SJSA1 (cell line): ENCODE measurements around the gene ZNF792. TPM values are rescaled to one million over a fixed set of nuclear protein-coding genes. Genes with fewer than 3 reads are reported as not detected.

Experiments used
- DNase-seq, 2 experiments: peaks; one replicate each; pipeline ENCODE4 v3.0.0-alpha.2; 2015 to 2020; ENCODE audit warnings: low spot score in 2 of 2, low read depth in 1 of 2
- H3K27ac ChIP-seq: fragments of 250-450 bp; sonication (Bioruptor Pico); 2 replicates; pipeline ENCODE4 v1.5.1; 2020; ENCODE audit warnings: mild to moderate bottlenecking, moderate library complexity
- H3K27me3 ChIP-seq: fragments of 250-450 bp; sonication (Bioruptor Pico); replicated peaks from 2 replicates; pipeline ENCODE4 v1.5.1; 2020; ENCODE audit warnings: mild to moderate bottlenecking, moderate library complexity
- H3K36me3 ChIP-seq: fragments of 250-450 bp; sonication (Bioruptor Pico); 2 replicates; pipeline ENCODE4 v1.5.1; 2020; ENCODE audit warnings: mild to moderate bottlenecking
- H3K4me1 ChIP-seq: fragments of 250-450 bp; sonication (Bioruptor Pico); replicated peaks from 2 replicates; pipeline ENCODE4 v1.6.1; 2021; ENCODE audit warnings: mild to moderate bottlenecking
- H3K4me3 ChIP-seq: fragments of 250-450 bp; sonication (Bioruptor Pico); 2 replicates; pipeline ENCODE4 v1.5.1; 2020; ENCODE audit warnings: mild to moderate bottlenecking
- H3K9me3 ChIP-seq: fragments of 250-450 bp; sonication (Bioruptor Pico); replicated peaks from 2 replicates; pipeline ENCODE4 v1.5.1; 2020; ENCODE audit warnings: mild to moderate bottlenecking
- total RNA-seq: library from RNA; depleted of rRNA; stranded (reverse); fragments of >200 nt; shearing (Covaris generic); gene quantifications from 2 replicates; pipeline ENCODE4 v1.2.3, GENCODE V29; 2014

The ZNF792 gene
- total RNA-seq, 1 experiment from 2014 or later = 4.8 TPM

GRCh38 chr19:34991542-34992333 is 27.7 kb upstream of the ZNF792 start:
- H3K9me3 ChIP-seq = no peaks in the 10 kb centered on the region
- no peaks in the 10 kb centered on the region for H3K27me3 ChIP-seq
- no peaks in the 10 kb centered on the region for H3K36me3 ChIP-seq
- peaks cover 9% of the 10 kb centered on the region for H3K4me1 ChIP-seq
- no peak overlapping the region for H3K27ac ChIP-seq
- H3K4me3 ChIP-seq = no peak overlapping the region
- no peak for DNase-seq

- Histone ChIP-seq H3K27me3 (no peaks in the 10 kb centered on the region), H3K9me3 (no peaks in the 10 kb centered on the region), H3K4me1 (peaks cover 9% of the 10 kb centered on the region), H3K4me3 (no peak overlapping the region), H3K36me3 (no peaks in the 10 kb centered on the region), H3K27ac (no peak overlapping the region)
- no peak for DNase-seq
Observed at GRCh38 chr19:34990578-34991192, 26.7 kb upstream of the ZNF792 start.

- Histone ChIP-seq H3K27me3 (no peaks in the 10 kb centered on the region), H3K36me3 (no peaks in the 10 kb centered on the region), H3K9me3 (no peaks in the 10 kb centered on the region), H3K4me3 (no peak overlapping the region), H3K27ac (no peak overlapping the region), H3K4me1 (no peaks in the 10 kb centered on the region)
- DNase-seq = no peak
Observed at GRCh38 chr19:34989298-34989697, 25.3 kb upstream of the ZNF792 start.

- Histone ChIP-seq H3K36me3 (no peaks in the 10 kb centered on the region), H3K4me1 (no peaks in the 10 kb centered on the region), H3K4me3 (no peak overlapping the region), H3K27ac (no peak overlapping the region), H3K9me3 (no peaks in the 10 kb centered on the region), H3K27me3 (no peaks in the 10 kb centered on the region)
- DNase-seq = no peak
Observed at GRCh38 chr19:34988119-34988518, 24.1 kb upstream of the ZNF792 start.

GRCh38 chr19:34985249-34986022 is 21.4 kb upstream of the ZNF792 start:
- H3K27me3 ChIP-seq = no peaks in the 10 kb centered on the region
- H3K36me3 ChIP-seq = no peaks in the 10 kb centered on the region
- no peak overlapping the region for H3K4me3 ChIP-seq
- DNase-seq = no peak
- no peaks in the 10 kb centered on the region for H3K9me3 ChIP-seq
- no peak overlapping the region for H3K27ac ChIP-seq
- no peaks in the 10 kb centered on the region for H3K4me1 ChIP-seq

- Histone ChIP-seq H3K4me1 (no peaks in the 10 kb centered on the region), H3K27me3 (no peaks in the 10 kb centered on the region), H3K36me3 (no peaks in the 10 kb centered on the region), H3K4me3 (no peak overlapping the region), H3K9me3 (no peaks in the 10 kb centered on the region), H3K27ac (no peak overlapping the region)
- DNase-seq = no peak
Observed at GRCh38 chr19:34984287-34984686, 20.3 kb upstream of the ZNF792 start.

- Histone ChIP-seq H3K36me3 (no peaks in the 10 kb centered on the region), H3K9me3 (no peaks in the 10 kb centered on the region), H3K27me3 (no peaks in the 10 kb centered on the region; the same call in 1 of the 2 replicates), H3K4me1 (no peaks in the 10 kb centered on the region), H3K27ac (no peak overlapping the region), H3K4me3 (no peak overlapping the region)
- DNase-seq = no peak
Observed at GRCh38 chr19:34983786-34984185, 19.8 kb upstream of the ZNF792 start.

GRCh38 chr19:34982275-34982674 is 18.2 kb upstream of the ZNF792 start:
- no peak overlapping the region for H3K27ac ChIP-seq
- H3K4me1 ChIP-seq = no peaks in the 10 kb centered on the region
- H3K27me3 ChIP-seq = no peaks in the 10 kb centered on the region; the same call in 1 of the 2 replicates
- H3K36me3 ChIP-seq = no peaks in the 10 kb centered on the region
- no peak for DNase-seq
- H3K4me3 ChIP-seq = no peak overlapping the region
- H3K9me3 ChIP-seq = no peaks in the 10 kb centered on the region

GRCh38 chr19:34979819-34980640 is 16.0 kb upstream of the ZNF792 start:
- DNase-seq = no peak
- Histone ChIP-seq H3K4me3 (no peak overlapping the region), H3K27me3 (no peaks in the 10 kb centered on the region; the same call in 1 of the 2 replicates), H3K9me3 (no peaks in the 10 kb centered on the region), H3K4me1 (no peaks in the 10 kb centered on the region), H3K27ac (no peak overlapping the region), H3K36me3 (no peaks in the 10 kb centered on the region)

GRCh38 chr19:34976611-34977010 is 12.6 kb upstream of the ZNF792 start:
- Histone ChIP-seq H3K36me3 (no peaks in the 10 kb centered on the region), H3K4me1 (no peaks in the 10 kb centered on the region), H3K4me3 (no peak overlapping the region), H3K27ac (no peak overlapping the region), H3K9me3 (no peaks in the 10 kb centered on the region), H3K27me3 (no peaks in the 10 kb centered on the region; the same call in 1 of the 2 replicates)
- DNase-seq = no peak

- H3K4me1 ChIP-seq = no peaks in the 10 kb centered on the region
Observed at GRCh38 chr19:34975056-34975455, 11.0 kb upstream of the ZNF792 start.

GRCh38 chr19:34974646-34975045 is 10.6 kb upstream of the ZNF792 start:
- Histone ChIP-seq H3K27me3 (no peaks in the 10 kb centered on the region; the same call in 1 of the 2 replicates), H3K4me3 (no peak overlapping the region), H3K27ac (no peak overlapping the region), H3K4me1 (no peaks in the 10 kb centered on the region), H3K36me3 (no peaks in the 10 kb centered on the region), H3K9me3 (peaks cover 3% of the 10 kb centered on the region; the same call in 1 of the 2 replicates)
- no peak for DNase-seq

More at GRCh38 chr19:34975056-34975455, 11.0 kb upstream of the ZNF792 start:
- Histone ChIP-seq H3K4me3 (no peak overlapping the region), H3K27me3 (no peaks in the 10 kb centered on the region; the same call in 1 of the 2 replicates), H3K36me3 (no peaks in the 10 kb centered on the region), H3K9me3 (no peaks in the 10 kb centered on the region; the same call in 1 of the 2 replicates), H3K27ac (no peak overlapping the region)
- DNase-seq = no peak

GRCh38 chr19:34972163-34972705 is 8.2 kb upstream of the ZNF792 start:
- no peak for DNase-seq
- Histone ChIP-seq H3K27ac (no peak overlapping the region), H3K4me1 (no peaks in the 10 kb centered on the region), H3K4me3 (no peak overlapping the region), H3K36me3 (no peaks in the 10 kb centered on the region), H3K27me3 (no peaks in the 10 kb centered on the region), H3K9me3 (peaks cover 5% of the 10 kb centered on the region; the same call in 1 of the 2 replicates)
